Adrenal gland (tissue), 5 donors: ENCODE measurements around the gene UBE2E1.

Experiments
- CTCF ChIP-seq, 6 experiments: fragments of 450-650 bp in 4 of 6; fragments of 200-600 bp in 2 of 6; sonication (generic) in 1 of 6; IDR thresholded peaks; 1 replicate in 5 of 6; 2 replicates in 1 of 6; pipeline versions ENCODE4 v1.5.1 to v1.8.0; 2016 to 2021; ENCODE audit warnings: antibody characterized with exemption in 6 of 6, mild to moderate bottlenecking in 2 of 6, moderate library complexity in 1 of 6
- POLR2A ChIP-seq, 2 donors: fragments of 450-650 bp; IDR thresholded peaks; one replicate each; pipeline ENCODE4 v1.6.1; 2017; ENCODE audit warnings: antibody characterized with exemption in 2 of 2, mild to moderate bottlenecking in 2 of 2, moderate library complexity in 1 of 2
- donor health status: DM: no; HTN: no; CAD: no.

GRCh38 chr3:23835802-23836201 lies 30.0 kb downstream of the UBE2E1 start:
- no peak for TF ChIP-seq CTCF (IDR thresholded peaks at IDR 0.05)
- TF ChIP-seq POLR2A (IDR thresholded peaks at IDR 0.05): no peak
